DOHH2 (cell line): Measurements from ENCODE around the gene HSFX4.
A peak's percentile ranks its signal among the peaks of the same experiment; 100 is the strongest.
"Not testable (repeated sequence)": the region's sequence is repeated elsewhere in the genome, so short reads cannot be mapped to it uniquely, and the experiment has no call there.

Experiments
- H3F3A ChIP-seq: fragments of 200-600 bp; sonication (generic), shearing (Covaris generic); 2 replicates; pipeline ENCODE4 v1.6.0; 2016; ENCODE audit warnings: antibody characterized with exemption, mild to moderate bottlenecking; ENCODE audit not compliant: control insufficient read depth, insufficient read depth
- H3K27ac ChIP-seq: fragments of 200-600 bp; sonication (generic); 2 replicates; pipeline ENCODE4 v1.5.1; 2014; ENCODE audit warnings: low read depth, mild to moderate bottlenecking, low read length, moderate library complexity
- H3K27me3 ChIP-seq: fragments of 200-600 bp; sonication (generic); 2 replicates; pipeline ENCODE4 v1.6.1; 2014; ENCODE audit warnings: mild to moderate bottlenecking, low read length, mixed read lengths; ENCODE audit not compliant: control insufficient read depth
- H3K36me3 ChIP-seq: fragments of 200-600 bp; sonication (generic); 2 replicates; pipeline ENCODE4 v1.6.1; 2014; ENCODE audit warnings: mild to moderate bottlenecking, low read length, moderate library complexity, mixed read lengths; ENCODE audit not compliant: control insufficient read depth
- H3K4me1 ChIP-seq: fragments of 200-600 bp; sonication (generic); 2 replicates; pipeline ENCODE4 v1.6.1; 2014; ENCODE audit warnings: mild to moderate bottlenecking, low read length, mixed read lengths; ENCODE audit not compliant: control insufficient read depth
- H3K4me2 ChIP-seq: fragments of 200-600 bp; sonication (generic); 2 replicates; pipeline ENCODE4 v1.6.0; 2014; ENCODE audit warnings: mild to moderate bottlenecking, low read length, moderate library complexity
- H3K4me3 ChIP-seq: fragments of 200-600 bp; sonication (generic); 2 replicates; pipeline ENCODE4 v1.5.1; 2014; ENCODE audit warnings: mild to moderate bottlenecking, low read length, mixed read lengths
- H3K79me2 ChIP-seq: fragments of 200-600 bp; sonication (generic); 2 replicates; pipeline ENCODE4 v1.6.1; 2014; ENCODE audit warnings: mild to moderate bottlenecking, low read length, mixed read lengths; ENCODE audit not compliant: control insufficient read depth
- H3K9me2 ChIP-seq: fragments of 200-600 bp; sonication (generic); replicated peaks from 2 replicates; pipeline ENCODE4 v1.6.1; 2014; ENCODE audit warnings: mild to moderate bottlenecking, low read length, mixed read lengths; ENCODE audit not compliant: control insufficient read depth
- H3K9me3 ChIP-seq: fragments of 200-600 bp; sonication (generic); 2 replicates; pipeline ENCODE4 v1.6.1; 2014; ENCODE audit warnings: antibody characterized with exemption, low read length, mixed read lengths; ENCODE audit not compliant: control insufficient read depth, insufficient read depth
- H4K20me1 ChIP-seq: fragments of 200-600 bp; sonication (generic); 2 replicates; pipeline ENCODE4 v1.6.0; 2014; ENCODE audit warnings: low read depth, mild to moderate bottlenecking, antibody characterized with exemption, low read length, moderate library complexity; ENCODE audit not compliant: control insufficient read depth, insufficient read depth
- CTCF ChIP-seq: fragments of 200-600 bp; sonication (generic); IDR thresholded peaks from one replicate; pipeline ENCODE4 v1.5.1; 2014; ENCODE audit warnings: antibody characterized with exemption, mild to moderate bottlenecking, low read depth, low read length; ENCODE audit not compliant: poor library complexity, severe bottlenecking
- EZH2phosphoT487 ChIP-seq: fragments of 200-600 bp; sonication (generic); IDR thresholded peaks from 2 replicates; pipeline ENCODE4 v1.6.1; 2017; ENCODE audit warnings: borderline replicate concordance, mild to moderate bottlenecking, antibody characterized with exemption, low read length, moderate library complexity, mixed read lengths

Gene HSFX4, protein sequence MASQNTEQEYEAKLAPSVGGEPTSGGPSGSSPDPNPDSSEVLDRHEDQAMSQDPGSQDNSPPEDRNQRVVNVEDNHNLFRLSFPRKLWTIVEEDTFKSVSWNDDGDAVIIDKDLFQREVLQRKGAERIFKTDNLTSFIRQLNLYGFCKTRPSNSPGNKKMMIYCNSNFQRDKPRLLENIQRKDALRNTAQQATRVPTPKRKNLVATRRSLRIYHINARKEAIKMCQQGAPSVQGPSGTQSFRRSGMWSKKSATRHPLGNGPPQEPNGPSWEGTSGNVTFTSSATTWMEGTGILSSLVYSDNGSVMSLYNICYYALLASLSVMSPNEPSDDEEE

DNA sequence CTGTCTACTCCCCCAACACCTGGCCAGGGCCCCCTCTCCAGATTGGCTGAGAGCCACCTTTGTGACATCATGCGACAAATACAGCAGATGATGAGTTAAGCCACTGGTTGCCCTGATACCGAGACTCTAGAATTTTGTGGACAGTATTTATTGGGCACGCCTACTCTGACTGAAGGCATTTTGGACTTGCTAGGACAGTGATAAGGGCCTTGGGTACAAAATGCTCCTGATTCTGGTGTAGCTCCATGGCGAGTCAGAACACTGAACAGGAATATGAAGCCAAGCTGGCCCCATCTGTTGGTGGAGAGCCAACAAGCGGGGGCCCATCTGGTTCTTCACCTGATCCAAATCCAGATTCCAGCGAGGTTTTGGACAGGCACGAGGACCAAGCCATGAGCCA is at the start of gene HSFX4:
Gene HSFX4, plus strand, starts transcription at position 174 of the 400 bp plus-strand sequence. Its CDS starts 72 bp downstream, at position 246.
- H3K9me2 ChIP-seq, H3K27ac ChIP-seq, H3K79me2 ChIP-seq, H4K20me1 ChIP-seq, H3F3A ChIP-seq, H3K36me3 ChIP-seq, H3K27me3 ChIP-seq, H3K9me3 ChIP-seq, H3K4me2 ChIP-seq, H3K4me1 ChIP-seq, H3K4me3 ChIP-seq: not testable (repeated sequence)

- no peaks in the 10 kb centered on the region for H3F3A ChIP-seq
- no peak within 1 kb of the TSS for H3K4me3 ChIP-seq
- H3K36me3 ChIP-seq = no peaks in the 10 kb centered on the region
- no peaks in the 10 kb centered on the region for H3K9me2 ChIP-seq
- H3K4me1 ChIP-seq = no peaks in the 10 kb centered on the region
- no peaks in the 10 kb centered on the region for H3K79me2 ChIP-seq
- peak; percentile 30 for TF ChIP-seq CTCF
- no peak for TF ChIP-seq EZH2phosphoT487
- no peaks in the 10 kb centered on the region for H3K27me3 ChIP-seq
- no peak within 1 kb of the TSS for H3K27ac ChIP-seq
- no peaks in the 10 kb centered on the region for H4K20me1 ChIP-seq
- H3K4me2 ChIP-seq = no peak within 1 kb of the TSS
- no peaks in the 10 kb centered on the region for H3K9me3 ChIP-seq
These were observed 48.2 kb upstream of the HSFX4 start, which contains the start of gene MAGEA8 for GRCh38 chrX:149881081-149881711. Gene MAGEA8 (plus strand): TSS chrX:149881183. CDS start chrX:149884273, 3,090 bp downstream.

- not testable (repeated sequence) for H3K4me3 ChIP-seq
These were observed 38.5 kb upstream of the HSFX4 start for GRCh38 chrX:149890828-149891227.

GRCh38 chrX:149898554-149898953 is 30.8 kb upstream of the HSFX4 start:
- H3K4me2 ChIP-seq = no peak overlapping the region
- H3K9me2 ChIP-seq = no peaks in the 10 kb centered on the region
- no peaks in the 10 kb centered on the region for H3K9me3 ChIP-seq
- H4K20me1 ChIP-seq = no peaks in the 10 kb centered on the region
- H3K27me3 ChIP-seq = no peaks in the 10 kb centered on the region
- no peaks in the 10 kb centered on the region for H3F3A ChIP-seq
- no peak overlapping the region for H3K27ac ChIP-seq
- H3K4me3 ChIP-seq = no peak overlapping the region
- no peaks in the 10 kb centered on the region for H3K4me1 ChIP-seq
- TF ChIP-seq EZH2phosphoT487 (no peak), CTCF (no peak)
- H3K36me3 ChIP-seq = no peaks in the 10 kb centered on the region
- H3K79me2 ChIP-seq = no peaks in the 10 kb centered on the region

More at GRCh38 chrX:149890828-149891227, 38.5 kb upstream of the HSFX4 start:
- not testable (repeated sequence) for H4K20me1 ChIP-seq, H3K9me3 ChIP-seq, H3K9me2 ChIP-seq, H3K27ac ChIP-seq, H3K4me2 ChIP-seq, H3K4me1 ChIP-seq, H3F3A ChIP-seq, H3K79me2 ChIP-seq, H3K27me3 ChIP-seq, H3K36me3 ChIP-seq
